A549 (cell line): ENCODE data around the gene ZSCAN22. TPM values are rescaled to one million over a fixed set of nuclear protein-coding genes. Genes with fewer than 3 reads are reported as not detected.
"Not testable (repeated sequence)": the region's sequence is repeated elsewhere in the genome, so short reads cannot be mapped to it uniquely, and the experiment has no call there.

Experiments used
- ATAC-seq, 2 experiments: fragments of 200-7000 bp in 1 of 2; fragments of >200 bp in 1 of 2; cut with Nextera tagmentation in 1 of 2; cut with Tn5 transposase in 1 of 2; 3 replicates each; pipeline versions ENCODE4 v1.8.0 to v1.9.1; 2018 to 2020; ENCODE audit warnings: mild to moderate bottlenecking in 1 of 2, moderate library complexity in 1 of 2
- CTCF ChIA-PET: fragments of 300-600 bp; sonication (Branson Sonifier 250); formaldehyde crosslinking; extraction: SDS; loops from one replicate; lab custom pipeline; 2021; ENCODE audit warnings: antibody characterized with exemption, inconsistent platforms; lab: Yijun Ruan, JAX
- POLR2A ChIA-PET: fragments of 350-600 bp; formaldehyde crosslinking; extraction: SDS; loops from one replicate; lab custom pipeline; 2021; ENCODE audit warnings: antibody characterized with exemption, inconsistent platforms; lab: Yijun Ruan, JAX
- DNase-seq, 2 experiments: peaks; one replicate each; pipeline versions ENCODE4 v3.0.0 to v3.0.0-alpha.2; 2011 to 2016; ENCODE audit warnings: low read depth in 1 of 2, low spot score in 1 of 2
- FAIRE-seq: peaks from 2 replicates; lab custom pipeline; 2011; peaks lifted over from hg19 to GRCh38; lab: Jason Lieb, UNC
- H3K27ac ChIP-seq, 2 experiments: fragments of >200 bp; sonication (Bioruptor Twin); formaldehyde crosslinking; 3 replicates each; pipeline ENCODE4 v1.5.1; 2016 to 2017
- H3K4me1 ChIP-seq: fragments of >200 bp; sonication (Bioruptor Twin); formaldehyde crosslinking; 3 replicates; pipeline ENCODE4 v1.6.1; 2016
- H3K4me2 ChIP-seq: fragments of >200 bp; sonication (Bioruptor Twin); formaldehyde crosslinking; 3 replicates; pipeline ENCODE4 v1.6.1; 2016
- H3K4me3 ChIP-seq: fragments of >200 bp; sonication (Bioruptor Twin); formaldehyde crosslinking; 3 replicates; pipeline ENCODE4 v1.5.1; 2016
- H3K9me3 ChIP-seq: fragments of >200 bp; sonication (Bioruptor Twin); formaldehyde crosslinking; 3 replicates; pipeline ENCODE4 v1.6.1; 2016
- ATOH8 ChIP-seq: fragments of 250-450 bp; sonication (Bioruptor Pico); IDR thresholded peaks from 2 replicates; pipeline ENCODE4 v1.5.0; 2020; ENCODE audit warnings: low read depth, mild to moderate bottlenecking, moderate library complexity
- CBX2 ChIP-seq: fragments of 200-600 bp; sonication (generic); IDR thresholded peaks from 2 replicates; pipeline ENCODE4 v1.6.1; 2016; ENCODE audit warnings: low read depth, mild to moderate bottlenecking, borderline replicate concordance
- CBX8 ChIP-seq: fragments of 200-600 bp; sonication (generic); IDR thresholded peaks from 2 replicates; pipeline ENCODE4 v1.6.1; 2016
- CHD2 ChIP-seq: fragments of 150-350 bp; IDR thresholded peaks from 2 replicates; pipeline ENCODE4 v1.6.1; 2014; ENCODE audit warnings: low read length; ENCODE audit not compliant: partially characterized antibody
- CHD4 ChIP-seq: fragments of 200-600 bp; sonication (generic); IDR thresholded peaks from 2 replicates; pipeline ENCODE4 v1.6.1; 2016; ENCODE audit warnings: antibody characterized with exemption, mild to moderate bottlenecking, borderline replicate concordance
- CTCF ChIP-seq: fragments of >200 bp; sonication (Bioruptor Twin); formaldehyde crosslinking; IDR thresholded peaks from 3 replicates; pipeline ENCODE4 v1.5.1; 2016
- E2F6 ChIP-seq: IDR thresholded peaks from 2 replicates; pipeline ENCODE4 v1.6.1; 2012; ENCODE audit warnings: low read depth, borderline replicate concordance
- EHMT2 ChIP-seq: fragments of 200-600 bp; sonication (generic); IDR thresholded peaks from 2 replicates; pipeline ENCODE4 v1.6.1; 2016; ENCODE audit warnings: antibody characterized with exemption, low read depth, mild to moderate bottlenecking, moderate library complexity
- ELK1 ChIP-seq: fragments of 150-350 bp; IDR thresholded peaks from 2 replicates; pipeline ENCODE4 v1.6.1; 2014; ENCODE audit warnings: low read depth, mild to moderate bottlenecking, low read length
- FOSB ChIP-seq: fragments of 250-450 bp; sonication (Bioruptor Pico); IDR thresholded peaks from 2 replicates; pipeline ENCODE4 v1.5.0; 2020; ENCODE audit warnings: mild to moderate bottlenecking, moderate library complexity
- FOXS1 ChIP-seq: fragments of 250-450 bp; sonication (Bioruptor Pico); IDR thresholded peaks from 2 replicates; pipeline ENCODE4 v1.5.0; 2020; ENCODE audit warnings: mild to moderate bottlenecking, moderate library complexity
- HOXB5 ChIP-seq: fragments of 250-450 bp; sonication (Bioruptor Pico); IDR thresholded peaks from 2 replicates; pipeline ENCODE4 v1.5.0; 2020; ENCODE audit warnings: mild to moderate bottlenecking, moderate library complexity
- MAZ ChIP-seq: fragments of 150-350 bp; IDR thresholded peaks from 2 replicates; pipeline ENCODE4 v1.6.1; 2014; ENCODE audit warnings: antibody characterized with exemption, low read depth, low read length, borderline replicate concordance
- NFE2L2 ChIP-seq: fragments of 150-350 bp; conservative IDR thresholded peaks from 2 replicates; pipeline ENCODE4 v1.6.1; 2014; ENCODE audit warnings: low read length
- POLR2A ChIP-seq: IDR thresholded peaks from 2 replicates; pipeline ENCODE4 v1.6.1; 2012; ENCODE audit warnings: mild to moderate bottlenecking, low read length
- RAD21 ChIP-seq, 2 experiments: fragments of >200 bp in 1 of 2; sonication (Bioruptor Twin) in 1 of 2; formaldehyde crosslinking in 1 of 2; IDR thresholded peaks in 1 of 2; conservative IDR thresholded peaks in 1 of 2; 2 replicates in 1 of 2; 3 replicates in 1 of 2; pipeline ENCODE4 v1.6.1; 2012 to 2018; ENCODE audit warnings: inconsistent platforms in 1 of 2
- RFX5 ChIP-seq: fragments of 450-650 bp; IDR thresholded peaks from 2 replicates; pipeline ENCODE4 v1.7.1; 2014; ENCODE audit warnings: antibody characterized with exemption, mild to moderate bottlenecking, moderate library complexity
- RNF2 ChIP-seq: fragments of 200-600 bp; sonication (generic); IDR thresholded peaks from 2 replicates; pipeline ENCODE4 v1.6.1; 2016; ENCODE audit warnings: low read depth, mild to moderate bottlenecking, antibody characterized with exemption, moderate library complexity, borderline replicate concordance
- SREBF2 ChIP-seq: fragments of 450-650 bp; IDR thresholded peaks from 2 replicates; pipeline ENCODE4 v1.6.1; 2014; ENCODE audit warnings: mild to moderate bottlenecking, moderate library complexity
- TFCP2L1 ChIP-seq: fragments of 250-450 bp; sonication (Bioruptor Pico); IDR thresholded peaks from 2 replicates; pipeline ENCODE4 v1.5.0; 2021; ENCODE audit warnings: mild to moderate bottlenecking
- ZC3H11A ChIP-seq: fragments of 450-650 bp; IDR thresholded peaks from 2 replicates; pipeline ENCODE4 v1.6.1; 2014; ENCODE audit warnings: antibody characterized with exemption, mild to moderate bottlenecking
- WGBS: methylation state at CpG from one replicate; pipeline ENCODE4 v1.1.6; 2017; ENCODE audit errors: missing lambda C conversion rate; 5-methylcytosine and 5-hydroxymethylcytosine counted together
- polyA plus RNA-seq, 4 experiments: library from polyadenylated mRNA; depleted of rRNA in 3 of 4; stranded (reverse); fragments of >200 nt; fragmentation: RNase III in 1 of 4; extraction: RNeasy Plus Mini Kit Qiagen cat#74134 plus additional on column Dnase treatment in 1 of 4; gene quantifications; 2 replicates in 3 of 4; 3 replicates in 1 of 4; pipeline ENCODE4 v1.2.3, GENCODE V29; 2011 to 2017

ZSCAN22 gene
- polyA plus RNA-seq, 2 of the 4 experiments (the other 2 are of a cell fraction): 2.0 to 4.4 TPM

- CTCF ChIA-PET: interaction anchor here (1.9 kb wide), 1 partner anchor 18 kb away, joined by 4 read pairs; no protein-coding TSS in a partner anchor
- Histone ChIP-seq H3K4me3 (no peak overlapping the region), H3K27ac (no peak overlapping the region), H3K9me3 (peaks cover 61% of the 10 kb centered on the region), H3K4me1 (0 out of 3 replicates have a peak, but pooled peaks cover 4% of the 10 kb centered on the region), H3K4me2 (no peak overlapping the region)
- POLR2A ChIA-PET: no interaction called here
- no peak for FAIRE-seq
- no peak for ATAC-seq
- no peak for DNase-seq
- TF ChIP-seq CHD2: no peak
- no peak for TF ChIP-seq CHD4
- TF ChIP-seq ELK1: no peak
- no peak for TF ChIP-seq HOXB5 (CRISPR knock-in tag)
- no peak for TF ChIP-seq RNF2
- TF ChIP-seq E2F6: no peak
- no peak for TF ChIP-seq RFX5
- TF ChIP-seq ATOH8: no peak
- TF ChIP-seq POLR2A: no peak
- no peak for TF ChIP-seq SREBF2
- TF ChIP-seq CTCF: no peak
- no peak for TF ChIP-seq MAZ
- TF ChIP-seq CBX2: no peak
- TF ChIP-seq TFCP2L1 (CRISPR knock-in tag): no peak
- TF ChIP-seq CBX8: no peak
- WGBS: 96% methylated on average over 4 of the region's 4 CpGs
These were observed 19.1 kb upstream of the ZSCAN22 start for GRCh38 chr19:58307736-58308135.

- WGBS: 91% methylated on average over 13 of the region's 13 CpGs
- H3K4me1 ChIP-seq, H3K27ac ChIP-seq, H3K4me2 ChIP-seq, POLR2A ChIA-PET, H3K4me3 ChIP-seq, DNase-seq, ATAC-seq, FAIRE-seq: not testable (repeated sequence)
- CTCF ChIA-PET: interaction anchor here (0.6 to 1.4 kb wide), 3 partner anchors 8 to 14 kb away, joined by 3 to 4 read pairs (median 3); no protein-coding TSS in a partner anchor
- peaks cover 60% of the 10 kb centered on the region for H3K9me3 ChIP-seq
These were observed 16.1 kb upstream of the ZSCAN22 start for GRCh38 chr19:58310685-58311084.

- no peak for FAIRE-seq
- H3K9me3 ChIP-seq: peaks cover 60% of the 10 kb centered on the region
- POLR2A ChIA-PET: no interaction called here
- H3K4me3 ChIP-seq: no peak overlapping the region
- H3K4me1 ChIP-seq: no peaks in the 10 kb centered on the region
- no peak for TF ChIP-seq FOSB (CRISPR knock-in tag)
- no peak for TF ChIP-seq SREBF2
- no peak for TF ChIP-seq ZC3H11A
- TF ChIP-seq EHMT2: no peak
- no peak for TF ChIP-seq FOXS1 (CRISPR knock-in tag)
- TF ChIP-seq MAZ: no peak
- no peak for TF ChIP-seq RAD21 (conservative IDR thresholded peaks at IDR 0.05 in 1 of 2, IDR thresholded peaks at IDR 0.05 in 1 of 2)
- TF ChIP-seq NFE2L2: no peak
- no peak overlapping the region for H3K4me2 ChIP-seq
- no peak overlapping the region for H3K27ac ChIP-seq
- WGBS: 93% methylated on average over 7 of the region's 7 CpGs
- no peak for ATAC-seq
- CTCF ChIA-PET: interaction anchor here (0.6 to 1.4 kb wide), 3 partner anchors 8 to 13 kb away, joined by 3 to 4 read pairs (median 3); no protein-coding TSS in a partner anchor
- no peak for DNase-seq
These were observed 15.4 kb upstream of the ZSCAN22 start for GRCh38 chr19:58311345-58311865.
